ENCODE results near the gene TMED7.
A peak's percentile ranks its signal among the peaks of the same experiment; 100 is the strongest.

Gene TMED7

GRCh38 chr5:115601701-115602590 is 23.9 kb downstream of the TMED7 start, which contains the start of gene TICAM2:
TSS of gene TICAM2 (minus strand) at chr5:115602479. CDS start at chr5:115581256, 21,223 bp downstream.
- Histone ChIP-seq H3K4me1 (ENCODE audit: control insufficient read depth, low read depth, low read length) (no peaks in the 10 kb centered on the region), H3K9ac (ENCODE audit: low read length) (peak within 1 kb of the TSS; percentile 77)

DNA sequence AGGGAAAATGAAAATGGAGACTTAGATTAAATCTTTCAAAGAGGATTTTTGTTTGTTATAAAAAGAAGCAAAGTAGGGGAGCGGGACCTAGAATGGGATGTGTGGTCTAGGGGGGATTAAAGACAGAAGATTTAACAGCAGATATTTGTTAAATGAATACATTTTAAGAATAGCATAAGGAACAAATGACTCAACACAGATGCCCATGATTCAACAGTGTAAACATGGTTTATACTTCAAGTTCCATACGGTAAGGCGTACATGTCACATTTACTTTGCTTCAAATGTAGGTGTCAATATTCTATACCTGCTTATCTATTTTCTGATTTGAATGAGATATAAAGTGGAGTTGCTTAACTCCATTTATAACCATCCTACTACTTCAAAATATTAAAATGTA is 25.1 kb downstream of the TMED7 start:
- Histone ChIP-seq H3K79me2 (ENCODE audit: control insufficient read depth, insufficient read depth, low read length) (no peaks in the 10 kb centered on the region), H3K27ac (ENCODE audit: low read depth, low read length) (no peak overlapping the region), H3K18ac (ENCODE audit: low read length) (no peak overlapping the region), H3K36me3 (ENCODE audit: control insufficient read depth, insufficient read depth, low read length) (no peaks in the 10 kb centered on the region), H3K9ac (ENCODE audit: low read length) (no peak overlapping the region), H2BK5ac (ENCODE audit: low read length) (no peak overlapping the region), H3K56ac (ENCODE audit: low read length) (no peak overlapping the region), H4K5ac (ENCODE audit: low read length) (no peak overlapping the region), H4K8ac (ENCODE audit: low read depth, low read length) (no peak overlapping the region), H3K79me1 (ENCODE audit: low read length) (no peaks in the 10 kb centered on the region), H2BK120ac (ENCODE audit: low read depth, low read length) (no peak overlapping the region), H2BK15ac (replicated peaks; ENCODE audit: low read depth) (no peak overlapping the region), H2AK5ac (ENCODE audit: low read length) (no peak overlapping the region), H3K4me2 (ENCODE audit: low read length) (no peak overlapping the region), H3K27me3 (ENCODE audit: insufficient read depth, low read length, poor library complexity) (no peaks in the 10 kb centered on the region), H3K4ac (ENCODE audit: low read depth, low read length) (no peak overlapping the region), H3K4me3 (ENCODE audit: low read length) (no peak overlapping the region), H3K4me1 (ENCODE audit: control insufficient read depth, low read depth, low read length) (no peaks in the 10 kb centered on the region), H3K23ac (ENCODE audit: low read length) (no peak overlapping the region)
- DNase-seq: no peak
- WGBS (ENCODE audit: extremely low coverage, insufficient coverage, low lambda C conversion rate): no CpG with 5 or more reads among the region's 3 CpGs

More at GRCh38 chr5:115601701-115602590, 23.9 kb downstream of the TMED7 start, which contains the start of gene TICAM2:
- H2BK5ac ChIP-seq (ENCODE audit: low read length): no peak within 1 kb of the TSS
- H3K18ac ChIP-seq (ENCODE audit: low read length): peak within 1 kb of the TSS; percentile 7
- H3K79me1 ChIP-seq (ENCODE audit: low read length): no peaks in the 10 kb centered on the region
- no peaks in the 10 kb centered on the region for H3K79me2 ChIP-seq (ENCODE audit: control insufficient read depth, insufficient read depth, low read length)
- H3K4me2 ChIP-seq (ENCODE audit: low read length): peak within 1 kb of the TSS; percentile 54
- H3K23ac ChIP-seq (ENCODE audit: low read length): no peak within 1 kb of the TSS
- H2BK120ac ChIP-seq (ENCODE audit: low read depth, low read length): no peak within 1 kb of the TSS
- H4K8ac ChIP-seq (ENCODE audit: low read depth, low read length): no peak within 1 kb of the TSS
- no CpG with 5 or more reads among the region's 71 CpGs for WGBS (ENCODE audit: extremely low coverage, insufficient coverage, low lambda C conversion rate)
- peak within 1 kb of the TSS; percentile 15 for H3K4me3 ChIP-seq (ENCODE audit: low read length)
- H2AK5ac ChIP-seq (ENCODE audit: low read length): no peak within 1 kb of the TSS
- H3K56ac ChIP-seq (ENCODE audit: low read length): peak within 1 kb of the TSS; percentile 86
- no peaks in the 10 kb centered on the region for H3K36me3 ChIP-seq (ENCODE audit: control insufficient read depth, insufficient read depth, low read length)
- H3K27me3 ChIP-seq (ENCODE audit: insufficient read depth, low read length, poor library complexity): no peaks in the 10 kb centered on the region
- H4K5ac ChIP-seq (ENCODE audit: low read length): no peak within 1 kb of the TSS
- H2BK15ac ChIP-seq (replicated peaks; ENCODE audit: low read depth): no peak within 1 kb of the TSS
- no peak within 1 kb of the TSS for H3K27ac ChIP-seq (ENCODE audit: low read depth, low read length)
- peak; percentile 74 for DNase-seq
- peak within 1 kb of the TSS; percentile 50 for H3K4ac ChIP-seq (ENCODE audit: low read depth, low read length)

DNA sequence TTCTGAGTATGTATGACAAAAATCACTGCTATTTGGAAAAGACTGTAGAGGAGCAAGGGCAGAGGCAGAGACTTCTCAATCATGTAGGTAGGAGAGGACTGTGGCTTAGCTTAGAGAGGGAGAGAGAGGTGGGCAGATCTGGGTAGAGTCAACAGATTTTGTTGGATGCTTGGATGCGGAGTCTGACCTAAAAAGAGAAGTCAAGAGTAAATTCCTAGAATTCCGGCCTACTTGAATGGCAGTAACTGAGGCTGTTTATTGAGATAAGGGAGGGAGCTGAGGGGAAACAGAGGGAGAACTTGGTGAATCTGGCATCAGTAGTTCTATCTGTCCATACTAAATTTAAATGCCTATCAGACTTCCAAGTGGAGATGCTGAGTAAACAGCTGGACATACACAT is 25.9 kb downstream of the TMED7 start:
- peak; percentile 41 for DNase-seq
- no peak overlapping the region for H3K4me3 ChIP-seq (ENCODE audit: low read length)
- H3K79me2 ChIP-seq (ENCODE audit: control insufficient read depth, insufficient read depth, low read length): no peaks in the 10 kb centered on the region
- H3K56ac ChIP-seq (ENCODE audit: low read length): no peak overlapping the region
- H3K4me2 ChIP-seq (ENCODE audit: low read length): no peak overlapping the region
- H3K18ac ChIP-seq (ENCODE audit: low read length): no peak overlapping the region
- no peak overlapping the region for H3K23ac ChIP-seq (ENCODE audit: low read length)
- no peak overlapping the region for H3K9ac ChIP-seq (ENCODE audit: low read length)
- WGBS (ENCODE audit: extremely low coverage, insufficient coverage, low lambda C conversion rate): no CpG with 5 or more reads among the region's 2 CpGs
- no peak overlapping the region for H2BK15ac ChIP-seq (replicated peaks; ENCODE audit: low read depth)
- no peaks in the 10 kb centered on the region for H3K36me3 ChIP-seq (ENCODE audit: control insufficient read depth, insufficient read depth, low read length)
- no peak overlapping the region for H2AK5ac ChIP-seq (ENCODE audit: low read length)
- no peak overlapping the region for H3K27ac ChIP-seq (ENCODE audit: low read depth, low read length)
- no peak overlapping the region for H4K8ac ChIP-seq (ENCODE audit: low read depth, low read length)
- no peaks in the 10 kb centered on the region for H3K79me1 ChIP-seq (ENCODE audit: low read length)
- no peak overlapping the region for H3K4ac ChIP-seq (ENCODE audit: low read depth, low read length)
- no peaks in the 10 kb centered on the region for H3K27me3 ChIP-seq (ENCODE audit: insufficient read depth, low read length, poor library complexity)
- H3K4me1 ChIP-seq (ENCODE audit: control insufficient read depth, low read depth, low read length): no peaks in the 10 kb centered on the region
- no peak overlapping the region for H2BK5ac ChIP-seq (ENCODE audit: low read length)
- H4K5ac ChIP-seq (ENCODE audit: low read length): no peak overlapping the region
- H2BK120ac ChIP-seq (ENCODE audit: low read depth, low read length): no peak overlapping the region

GRCh38 chr5:115599502-115599901 is 26.3 kb downstream of the TMED7 start:
- Histone ChIP-seq H2BK5ac (ENCODE audit: low read length) (no peak overlapping the region), H3K79me2 (ENCODE audit: control insufficient read depth, insufficient read depth, low read length) (no peaks in the 10 kb centered on the region), H3K9ac (ENCODE audit: low read length) (no peak overlapping the region), H3K4ac (ENCODE audit: low read depth, low read length) (no peak overlapping the region), H3K79me1 (ENCODE audit: low read length) (no peaks in the 10 kb centered on the region), H4K8ac (ENCODE audit: low read depth, low read length) (no peak overlapping the region), H3K4me2 (ENCODE audit: low read length) (no peak overlapping the region), H3K18ac (ENCODE audit: low read length) (no peak overlapping the region), H3K4me1 (ENCODE audit: control insufficient read depth, low read depth, low read length) (no peaks in the 10 kb centered on the region), H2BK15ac (replicated peaks; ENCODE audit: low read depth) (no peak overlapping the region), H2AK5ac (ENCODE audit: low read length) (no peak overlapping the region), H4K5ac (ENCODE audit: low read length) (no peak overlapping the region), H3K23ac (ENCODE audit: low read length) (no peak overlapping the region), H3K27me3 (ENCODE audit: insufficient read depth, low read length, poor library complexity) (no peaks in the 10 kb centered on the region), H3K4me3 (ENCODE audit: low read length) (no peak overlapping the region), H3K36me3 (ENCODE audit: control insufficient read depth, insufficient read depth, low read length) (no peaks in the 10 kb centered on the region), H3K56ac (ENCODE audit: low read length) (no peak overlapping the region), H2BK120ac (ENCODE audit: low read depth, low read length) (no peak overlapping the region), H3K27ac (ENCODE audit: low read depth, low read length) (no peak overlapping the region)
- no CpG with 5 or more reads among the region's 1 CpG for WGBS (ENCODE audit: extremely low coverage, insufficient coverage, low lambda C conversion rate)
- DNase-seq: no peak

- Histone ChIP-seq H3K4me3 (ENCODE audit: low read length) (no peak overlapping the region), H3K27ac (ENCODE audit: low read depth, low read length) (no peak overlapping the region), H3K79me2 (ENCODE audit: control insufficient read depth, insufficient read depth, low read length) (no peaks in the 10 kb centered on the region), H3K4me1 (ENCODE audit: control insufficient read depth, low read depth, low read length) (no peaks in the 10 kb centered on the region), H3K4me2 (ENCODE audit: low read length) (no peak overlapping the region), H2BK120ac (ENCODE audit: low read depth, low read length) (no peak overlapping the region), H3K27me3 (ENCODE audit: insufficient read depth, low read length, poor library complexity) (no peaks in the 10 kb centered on the region), H3K23ac (ENCODE audit: low read length) (no peak overlapping the region), H3K9ac (ENCODE audit: low read length) (no peak overlapping the region), H4K5ac (ENCODE audit: low read length) (no peak overlapping the region), H3K36me3 (ENCODE audit: control insufficient read depth, insufficient read depth, low read length) (no peaks in the 10 kb centered on the region), H3K56ac (ENCODE audit: low read length) (no peak overlapping the region), H4K8ac (ENCODE audit: low read depth, low read length) (no peak overlapping the region), H2BK5ac (ENCODE audit: low read length) (no peak overlapping the region), H3K79me1 (ENCODE audit: low read length) (no peaks in the 10 kb centered on the region), H3K4ac (ENCODE audit: low read depth, low read length) (no peak overlapping the region), H2AK5ac (ENCODE audit: low read length) (no peak overlapping the region), H2BK15ac (replicated peaks; ENCODE audit: low read depth) (no peak overlapping the region), H3K18ac (ENCODE audit: low read length) (no peak overlapping the region)
- DNase-seq: no peak
- WGBS (ENCODE audit: extremely low coverage, insufficient coverage, low lambda C conversion rate): no CpG with 5 or more reads among the region's 2 CpGs
These were observed 31.4 kb downstream of the TMED7 start for GRCh38 chr5:115594128-115595047.
